GM23338 (cell line): Measurements from ENCODE around the gene NDUFS7. TPM values are rescaled to one million over a fixed set of nuclear protein-coding genes. Genes with fewer than 3 reads are reported as not detected.

Source experiments
- ATAC-seq: fragments of 200-7000 bp; cut with Tn5 transposase; 3 replicates; pipeline ENCODE4 v1.9.1; 2020
- DNase-seq: peaks from one replicate; pipeline ENCODE4 v3.0.0-alpha.2; 2015; ENCODE audit warnings: low spot score
- H2AFZ ChIP-seq: fragments of 200-600 bp; sonication (generic); 2 replicates; pipeline ENCODE4 v1.8.0; 2016; ENCODE audit warnings: antibody characterized with exemption, mild to moderate bottlenecking, moderate library complexity
- H3F3A ChIP-seq: fragments of 200-600 bp; sonication (generic); replicated peaks from 2 replicates; pipeline ENCODE4 v1.8.0; 2017; ENCODE audit warnings: antibody characterized with exemption, mixed run types, low read depth
- H3K27ac ChIP-seq: fragments of 200-600 bp; sonication (generic); 2 replicates; pipeline ENCODE4 v1.6.1; 2016; ENCODE audit warnings: low read depth
- H3K27me3 ChIP-seq: fragments of 200-600 bp; sonication (generic); 2 replicates; pipeline ENCODE4 v1.8.0; 2016; ENCODE audit warnings: mild to moderate bottlenecking, mixed run types, moderate library complexity; ENCODE audit not compliant: insufficient read depth
- H3K36me3 ChIP-seq: fragments of 200-600 bp; sonication (generic); 2 replicates; pipeline ENCODE4 v1.8.0; 2016; ENCODE audit warnings: mild to moderate bottlenecking; ENCODE audit not compliant: insufficient read depth
- H3K4me1 ChIP-seq: fragments of 200-600 bp; sonication (generic); 2 replicates; pipeline ENCODE4 v1.8.0; 2016; ENCODE audit warnings: mild to moderate bottlenecking, moderate library complexity; ENCODE audit not compliant: insufficient read depth
- H3K4me2 ChIP-seq: fragments of 200-600 bp; sonication (generic); 2 replicates; pipeline ENCODE4 v1.7.1; 2017; ENCODE audit warnings: mixed run types
- H3K4me3 ChIP-seq: fragments of 200-600 bp; sonication (generic); 2 replicates; pipeline ENCODE4 v1.6.1; 2016; ENCODE audit warnings: mixed run types
- H3K79me2 ChIP-seq: fragments of 200-600 bp; sonication (generic); replicated peaks from 2 replicates; pipeline ENCODE4 v1.8.0; 2017; ENCODE audit warnings: mild to moderate bottlenecking; ENCODE audit not compliant: insufficient read depth
- H3K9me2 ChIP-seq: fragments of 200-600 bp; sonication (generic); 2 replicates; pipeline ENCODE4 v1.8.0; 2017; ENCODE audit not compliant: insufficient read depth
- H4K20me1 ChIP-seq: fragments of 200-600 bp; sonication (generic); replicated peaks from 2 replicates; pipeline ENCODE4 v1.8.0; 2017; ENCODE audit warnings: mild to moderate bottlenecking; ENCODE audit not compliant: insufficient read depth
- H3K27ac Mint-ChIP-seq: 2 replicates; pipeline ENCODE4 v1.8.0; 2020; ENCODE audit warnings: inconsistent platforms, mild to moderate bottlenecking, moderate library complexity, mixed read lengths
- H3K27me3 Mint-ChIP-seq: 3 replicates; pipeline ENCODE4 v1.8.0; 2022; ENCODE audit warnings: low read depth, mild to moderate bottlenecking, moderate library complexity, mixed read lengths, inconsistent platforms; ENCODE audit not compliant: insufficient read depth, poor library complexity
- H3K36me3 Mint-ChIP-seq: 3 replicates; pipeline ENCODE4 v1.8.0; 2021; ENCODE audit warnings: low read depth, mild to moderate bottlenecking, inconsistent platforms, moderate library complexity, mixed read lengths
- H3K4me1 Mint-ChIP-seq: 3 replicates; pipeline ENCODE4 v1.8.0; 2020; ENCODE audit warnings: mild to moderate bottlenecking, inconsistent platforms, mixed read lengths
- H3K4me3 Mint-ChIP-seq: 3 replicates; pipeline ENCODE4 v1.8.0; 2021; ENCODE audit warnings: moderate library complexity, mild to moderate bottlenecking, inconsistent platforms, mixed read lengths
- H3K9me3 Mint-ChIP-seq: 3 replicates; pipeline ENCODE4 v1.8.0; 2020; ENCODE audit warnings: moderate library complexity, mild to moderate bottlenecking, inconsistent platforms, mixed read lengths
- CREB1 ChIP-seq: fragments of 250-450 bp; sonication (Bioruptor Pico); IDR thresholded peaks from 2 replicates; pipeline ENCODE4 v1.5.0; 2020; ENCODE audit warnings: low read depth, mild to moderate bottlenecking, moderate library complexity
- CTCF ChIP-seq, 2 experiments: fragments of 200-600 bp in 1 of 2; sonication (generic) in 1 of 2; conservative IDR thresholded peaks; 2 replicates each; pipeline versions ENCODE4 v1.5.1 to v1.6.1; 2016 to 2017; ENCODE audit warnings: antibody characterized with exemption in 2 of 2, low read depth in 2 of 2, mild to moderate bottlenecking in 2 of 2, moderate library complexity in 1 of 2
- ETS1 ChIP-seq: IDR thresholded peaks from 2 replicates; pipeline ENCODE4 v1.6.1; 2016; ENCODE audit warnings: antibody characterized with exemption
- EZH2 ChIP-seq: fragments of 200-600 bp; sonication (generic); IDR thresholded peaks from one replicate; pipeline ENCODE4 v1.8.0; 2017; ENCODE audit warnings: antibody characterized with exemption, mild to moderate bottlenecking, low read depth; ENCODE audit not compliant: unreplicated experiment
- EZH2phosphoT487 ChIP-seq: fragments of 200-600 bp; sonication (generic); IDR thresholded peaks from one replicate; pipeline ENCODE4 v1.8.1; 2018; ENCODE audit warnings: antibody characterized with exemption; ENCODE audit not compliant: unreplicated experiment
- JUNB ChIP-seq: IDR thresholded peaks from one replicate; pipeline ENCODE4 v1.6.1; 2016; ENCODE audit warnings: antibody characterized with exemption; ENCODE audit not compliant: unreplicated experiment
- NANOG ChIP-seq: IDR thresholded peaks from 2 replicates; pipeline ENCODE4 v1.6.1; 2016; ENCODE audit warnings: antibody characterized with exemption, borderline replicate concordance
- POLR2AphosphoS5 ChIP-seq: IDR thresholded peaks from 2 replicates; pipeline ENCODE4 v1.6.1; 2016; ENCODE audit warnings: antibody characterized with exemption, low read depth
- REST ChIP-seq: IDR thresholded peaks from one replicate; pipeline ENCODE4 v1.6.1; 2018; ENCODE audit warnings: antibody characterized with exemption; ENCODE audit not compliant: unreplicated experiment
- STAT1 ChIP-seq: IDR thresholded peaks from one replicate; pipeline ENCODE4 v1.6.1; 2016; ENCODE audit warnings: antibody characterized with exemption; ENCODE audit not compliant: unreplicated experiment
- ZNF114 ChIP-seq: fragments of 250-450 bp; sonication (Bioruptor Pico); IDR thresholded peaks from 2 replicates; pipeline ENCODE4 v1.5.0; 2020; ENCODE audit warnings: mild to moderate bottlenecking, moderate library complexity
- ZNF331 ChIP-seq: fragments of 250-450 bp; sonication (Bioruptor Pico); IDR thresholded peaks from 2 replicates; pipeline ENCODE4 v1.5.0; 2020; ENCODE audit warnings: low read depth, mild to moderate bottlenecking, moderate library complexity
- ZNF462 ChIP-seq: fragments of 250-450 bp; sonication (Bioruptor Pico); IDR thresholded peaks from 2 replicates; pipeline ENCODE4 v1.5.0; 2020; ENCODE audit warnings: mild to moderate bottlenecking, moderate library complexity
- polyA plus RNA-seq: library from polyadenylated mRNA; unstranded; fragments of >200 nt; fragmentation: Nextera tagmentation; extraction: Ambion mirVana; gene quantifications from 2 replicates; pipeline ENCODE4 v1.2.1, GENCODE V29; 2016
- total RNA-seq: library from RNA; depleted of rRNA; stranded (reverse); fragments of >200 nt; shearing (Covaris generic); gene quantifications from 2 replicates; pipeline ENCODE4 v1.2.3, GENCODE V29; 2014

NDUFS7 gene
- total and polyA plus RNA-seq, 2 experiments from 2014 or later: 132 to 203 TPM

- Histone ChIP-seq H3K4me1 (peaks cover 7% of the 10 kb centered on the region; the same call in 1 of the 2 replicates), H3K36me3 (no peaks in the 10 kb centered on the region), H3F3A (peaks cover 12% of the 10 kb centered on the region), H3K79me2 (peaks cover 15% of the 10 kb centered on the region), H3K4me2 (no peak overlapping the region), H3K4me3 (no peak overlapping the region), H4K20me1 (peaks cover 5% of the 10 kb centered on the region; the same call in 1 of the 2 replicates), H3K27ac (no peak overlapping the region), H2AFZ (no peak overlapping the region), H3K9me2 (no peaks in the 10 kb centered on the region), H3K27me3 (no peaks in the 10 kb centered on the region)
- peaks cover 10% of the 10 kb centered on the region for H3K27me3 Mint-ChIP-seq
- peaks cover 3% of the 10 kb centered on the region; the same call in 2 of the 3 replicates for H3K4me1 Mint-ChIP-seq
- no peak for ATAC-seq
- no peak overlapping the region for H3K27ac Mint-ChIP-seq
- TF ChIP-seq STAT1 (no peak), EZH2phosphoT487 (no peak), REST (no peak), ETS1 (no peak), JUNB (no peak), ZNF114 (CRISPR knock-in tag) (no peak), NANOG (no peak), POLR2AphosphoS5 (no peak), CTCF (conservative IDR thresholded peaks at IDR 0.05; ENCODE audit: low read depth in 2 of 2) (no peak), CREB1 (no peak), ZNF462 (CRISPR knock-in tag) (no peak), EZH2 (no peak), ZNF331 (CRISPR knock-in tag) (no peak)
- DNase-seq: no peak
- H3K4me3 Mint-ChIP-seq: no peak overlapping the region
- peaks cover 5% of the 10 kb centered on the region for H3K9me3 Mint-ChIP-seq
- peaks cover 36% of the 10 kb centered on the region for H3K36me3 Mint-ChIP-seq
Measured at GRCh38 chr19:1387684-1388636, 4.3 kb downstream of the NDUFS7 start.
